Smooth muscle cell of the pulmonary artery (primary cell): ENCODE data around the gene MRPL40. TPM values are rescaled to one million over a fixed set of nuclear protein-coding genes. Genes with fewer than 3 reads are reported as not detected.

Source experiments
- total RNA-seq: library from RNA; depleted of rRNA; stranded (reverse); fragments of >200 nt; gene quantifications from 2 replicates; pipeline ENCODE4 v1.2.3, GENCODE V29; 2014

Gene MRPL40
- 23.5 and 26.7 TPM in 2 replicates for total RNA-seq

DNA sequence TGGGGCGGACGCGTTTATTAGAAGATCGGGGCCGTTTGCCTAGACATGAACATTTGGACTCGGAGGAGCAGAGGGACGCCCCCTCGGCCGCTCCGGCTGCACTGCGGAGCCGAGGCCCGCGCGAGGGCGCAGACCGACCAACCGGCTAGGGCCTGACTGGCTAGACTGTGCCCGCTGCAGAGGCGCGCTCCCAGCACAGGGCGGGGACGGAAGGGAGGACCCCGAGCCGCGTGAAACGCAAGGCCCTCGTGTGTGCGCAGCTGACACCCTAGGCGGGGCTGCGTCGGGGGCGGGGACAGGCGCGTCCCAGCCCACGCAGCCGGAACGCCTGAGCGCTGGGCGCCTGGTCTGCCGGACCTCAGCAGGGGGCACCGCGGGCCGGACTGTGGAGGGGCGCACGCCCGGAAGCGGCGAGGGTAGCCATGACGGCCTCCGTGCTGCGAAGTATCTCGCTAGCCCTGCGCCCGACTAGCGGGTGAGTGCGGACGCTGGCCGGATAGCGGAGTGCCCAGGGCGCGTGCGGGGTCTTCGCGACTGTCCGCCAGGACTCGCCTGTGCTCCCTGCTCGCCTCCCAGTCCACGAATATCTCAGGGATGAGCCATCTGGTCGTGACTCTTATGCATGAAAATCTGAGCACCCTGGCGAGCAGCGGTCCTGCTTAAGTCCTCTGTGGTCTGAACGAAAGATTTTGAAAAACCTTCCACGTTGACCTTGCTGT, at the start of gene MRPL40:
Gene MRPL40 (plus strand): TSS at position 413 of the 719 bp plus-strand sequence. CDS start 10 bp downstream, at position 423.

DNA sequence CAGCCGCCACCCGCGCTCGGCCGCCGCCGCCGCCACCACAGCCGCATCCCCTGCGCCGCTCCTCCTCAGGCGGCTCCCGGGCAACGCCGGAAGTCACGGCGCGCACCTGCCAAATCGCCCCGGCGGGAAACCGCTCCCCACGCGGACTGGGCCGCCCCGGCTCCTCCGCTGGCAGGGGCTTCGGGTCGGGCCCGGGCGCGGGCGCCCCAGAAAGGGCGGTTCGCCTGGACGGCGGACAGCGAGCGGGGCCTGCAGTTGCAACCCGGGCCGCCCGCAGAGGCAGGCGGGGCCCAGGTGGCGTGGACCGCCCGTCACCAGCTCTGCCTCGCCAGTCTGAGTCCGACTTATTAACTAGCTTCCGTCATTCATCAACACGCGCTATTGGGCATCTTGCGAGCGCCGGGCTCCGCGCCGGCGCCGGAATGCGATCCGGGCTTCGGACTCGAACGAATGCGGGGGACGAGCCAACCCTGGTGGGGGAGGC, 654 bp upstream of the MRPL40 start, which contains the start of gene HIRA:
Gene HIRA (minus strand): TSS at position 85 of the 484 bp plus-strand sequence. CDS start 257 bp downstream, outside the sequence.

DNA sequence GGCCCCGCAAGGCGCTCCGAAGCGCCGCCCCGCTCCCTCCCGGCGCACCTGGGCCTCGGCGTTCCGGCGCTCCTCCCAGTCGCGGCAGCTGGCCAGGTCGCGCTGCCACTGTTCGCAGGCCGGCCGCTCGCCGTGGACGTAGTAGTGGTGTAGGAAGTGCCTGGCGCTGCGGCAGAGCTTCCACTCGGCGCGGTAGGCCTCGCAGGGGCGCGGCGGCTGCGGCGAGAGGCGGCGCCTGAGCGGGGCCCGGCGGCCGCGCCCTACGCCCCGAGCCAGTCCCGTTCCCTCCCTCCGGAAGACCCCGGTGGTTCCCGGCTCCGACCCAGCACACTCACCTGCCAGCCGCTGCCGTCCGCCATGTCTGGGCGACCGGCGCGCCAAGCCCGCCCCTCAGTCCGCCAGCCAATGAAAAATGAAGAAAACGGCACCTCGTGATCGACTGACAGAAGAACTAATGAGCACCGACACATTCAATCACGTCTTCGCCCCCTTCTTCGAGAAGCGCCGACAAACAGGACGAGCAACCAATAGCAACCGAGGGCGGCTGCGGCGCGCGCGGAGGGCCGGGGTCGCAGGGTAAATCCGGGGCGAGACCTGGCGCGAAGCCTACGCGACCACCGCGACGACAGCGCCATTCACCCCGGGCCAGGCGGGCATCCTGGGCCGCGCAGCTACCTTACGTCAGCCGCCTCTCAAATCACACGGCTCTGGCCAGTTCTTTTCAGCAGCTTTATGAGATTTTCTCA, 15.2 kb downstream of the MRPL40 start, which contains the start of gene C22orf39:
Gene C22orf39 (minus strand): TSS at position 382 of the 746 bp plus-strand sequence. CDS start 23 bp downstream, at position 359.

DNA sequence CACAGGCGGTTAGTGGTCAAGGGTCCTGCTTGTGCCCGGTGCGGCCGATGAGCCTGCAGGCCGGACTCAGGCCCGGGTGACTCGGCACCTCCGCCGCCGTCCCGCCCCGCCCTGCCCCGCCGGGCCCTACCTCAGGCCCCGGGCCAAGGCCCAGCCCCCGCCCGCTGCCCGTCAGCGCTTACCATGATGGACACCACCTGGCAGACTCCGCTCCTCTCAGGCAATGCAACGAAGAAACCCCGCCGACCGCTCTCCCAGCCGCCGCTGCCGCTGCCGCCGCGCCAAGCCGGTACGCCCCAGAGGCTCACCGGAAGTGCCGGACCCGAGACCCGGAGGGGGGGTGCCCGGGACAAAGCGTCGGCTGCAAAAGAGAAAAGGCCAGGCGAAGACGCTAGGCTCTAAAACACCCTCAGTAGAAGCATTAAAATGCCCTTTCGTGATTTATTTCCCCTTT, 46.6 kb downstream of the MRPL40 start, which contains the start of gene UFD1:
Gene UFD1 (minus strand): TSS at position 293 of the 454 bp plus-strand sequence. CDS start 108 bp downstream, at position 185.

DNA sequence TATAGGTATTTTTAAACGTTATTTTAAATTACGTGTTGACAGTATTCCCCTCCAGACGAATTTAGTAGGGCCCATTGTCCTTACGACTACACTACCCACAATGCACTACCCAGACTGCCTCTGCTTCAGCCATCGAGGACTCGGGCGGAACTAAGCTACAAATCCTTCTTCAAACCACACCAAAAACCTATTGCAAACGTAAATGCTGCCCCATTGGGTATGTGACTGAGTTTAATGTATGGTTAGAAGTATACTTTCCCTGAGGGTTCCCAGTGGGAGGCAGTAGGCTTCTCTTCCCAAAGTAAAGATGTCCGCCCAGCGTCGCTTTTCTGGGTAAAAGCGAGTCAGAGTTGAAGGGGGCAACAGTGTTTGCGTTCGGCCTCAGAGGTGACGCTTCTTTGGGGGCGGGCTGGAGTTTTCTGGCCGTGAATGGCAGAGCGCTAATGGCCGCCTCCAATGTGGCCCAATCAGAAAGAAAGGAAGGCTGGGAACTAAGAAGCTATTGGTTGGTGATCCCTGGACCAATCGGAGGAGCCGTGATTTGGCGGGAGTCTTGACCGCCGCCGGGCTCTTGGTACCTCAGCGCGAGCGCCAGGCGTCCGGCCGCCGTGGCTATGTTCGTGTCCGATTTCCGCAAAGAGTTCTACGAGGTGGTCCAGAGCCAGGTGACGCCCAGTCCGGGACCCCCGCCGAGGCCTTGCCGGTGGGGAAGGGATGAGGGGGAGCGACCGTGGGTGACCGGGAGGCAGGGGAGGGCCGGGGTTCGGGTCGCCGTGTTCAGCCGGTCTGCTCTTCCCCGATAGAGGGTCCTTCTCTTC, 47.2 kb downstream of the MRPL40 start, which contains the start of gene CDC45:
Gene CDC45 (plus strand): TSS at position 566 of the 818 bp plus-strand sequence. CDS start 49 bp downstream, at position 615.

Other genes with a start within 250 kb of the MRPL40 start
- 16.9 and 23.8 TPM in 2 replicates for gene CLTCL1, start 140.8 kb upstream of the MRPL40 start, total RNA-seq
- 26.7 and 34.5 TPM in 2 replicates for gene HIRA, start 812 bp upstream of the MRPL40 start, total RNA-seq
- 18.8 and 19.9 TPM in 2 replicates for gene C22orf39, start 15.2 kb downstream of the MRPL40 start, total RNA-seq
- 41.2 and 47.8 TPM in 2 replicates for gene UFD1, start 46.6 kb downstream of the MRPL40 start, total RNA-seq
- gene CDC45, start 47.4 kb downstream of the MRPL40 start, total RNA-seq, result 2.4 and 3.8 TPM in 2 replicates
- 0.26 and 0.86 TPM in 2 replicates for gene CLDN5, start 91.9 kb downstream of the MRPL40 start, total RNA-seq